ENCODE data around the gene RNF181. TPM values are rescaled to one million over a fixed set of nuclear protein-coding genes. Genes with fewer than 3 reads are reported as not detected.

Gene RNF181
- total and polyA plus RNA-seq, 2 of the 13 experiments (the other 11 are each of a cell fraction or from before 2014, with no cell fraction given): 224 to 578 TPM

- TF ChIP-seq HNF4G (IDR thresholded peaks at IDR 0.05; ENCODE audit: borderline replicate concordance, low read depth, low read length): peak; percentile 47; the same call in 1 of the 2 replicates
- no peak for TF ChIP-seq HNF4G (CRISPR knock-in tag; IDR thresholded peaks at IDR 0.05; ENCODE audit: borderline replicate concordance, low read depth)
- peak; percentile 81 for TF ChIP-seq HDAC1 (CRISPR knock-in tag; IDR thresholded peaks at IDR 0.05)
- peak; percentile 28; the same call in 1 of the 2 replicates for TF ChIP-seq ZNF746 (CRISPR knock-in tag; IDR thresholded peaks at IDR 0.05)
- no peak for TF ChIP-seq ZNF615 (CRISPR knock-in tag; IDR thresholded peaks at IDR 0.05; ENCODE audit: borderline replicate concordance)
- no peak; the same call in 1 of the 2 replicates for TF ChIP-seq ZBTB21 (CRISPR knock-in tag; IDR thresholded peaks at IDR 0.05)
- 0 out of 2 replicates have a peak, but pooled peaks have one; percentile 61 for TF ChIP-seq ZFP41 (CRISPR knock-in tag; IDR thresholded peaks at IDR 0.05; ENCODE audit: borderline replicate concordance)
- peak; percentile 38; the same call in 1 of the 2 replicates for TF ChIP-seq SOX5 (CRISPR knock-in tag; IDR thresholded peaks at IDR 0.05; ENCODE audit: borderline replicate concordance)
- no peak for TF ChIP-seq ZNF644 (CRISPR knock-in tag; IDR thresholded peaks at IDR 0.05; ENCODE audit: low read depth)
- TF ChIP-seq, protein P1, sequence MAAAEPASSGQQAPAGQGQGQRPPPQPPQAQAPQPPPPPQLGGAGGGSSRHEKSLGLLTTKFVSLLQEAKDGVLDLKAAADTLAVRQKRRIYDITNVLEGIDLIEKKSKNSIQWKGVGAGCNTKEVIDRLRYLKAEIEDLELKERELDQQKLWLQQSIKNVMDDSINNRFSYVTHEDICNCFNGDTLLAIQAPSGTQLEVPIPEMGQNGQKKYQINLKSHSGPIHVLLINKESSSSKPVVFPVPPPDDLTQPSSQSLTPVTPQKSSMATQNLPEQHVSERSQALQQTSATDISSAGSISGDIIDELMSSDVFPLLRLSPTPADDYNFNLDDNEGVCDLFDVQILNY (CRISPR knock-in tag; conservative IDR thresholded peaks at IDR 0.05): peak; percentile 19; the same call in 1 of the 2 replicates
- TF ChIP-seq ZNF34 (CRISPR knock-in tag; IDR thresholded peaks at IDR 0.05; ENCODE audit: borderline replicate concordance): peak; percentile 50
- TF ChIP-seq ZXDC (CRISPR knock-in tag; IDR thresholded peaks at IDR 0.05): peak; percentile 91
- no peak; the same call in none of the 2 replicates for TF ChIP-seq MXD1 (CRISPR knock-in tag; IDR thresholded peaks at IDR 0.05)
- peak; percentile 90 for TF ChIP-seq ZNF670 (CRISPR knock-in tag; IDR thresholded peaks at IDR 0.05; ENCODE audit: borderline replicate concordance)
- TF ChIP-seq HNRNPUL1 (IDR thresholded peaks at IDR 0.05; ENCODE audit: low read depth, low read length): no peak
- no peak; the same call in 1 of the 2 replicates for TF ChIP-seq ZNF678 (CRISPR knock-in tag; IDR thresholded peaks at IDR 0.05)
- TF ChIP-seq ELF3 (CRISPR knock-in tag; IDR thresholded peaks at IDR 0.05): peak; percentile 72
- TF ChIP-seq MBNL3 (CRISPR knock-in tag; conservative IDR thresholded peaks at IDR 0.05): no peak
- peak; percentile 83; the same call in 1 of the 2 replicates for TF ChIP-seq SP4 (CRISPR knock-in tag; IDR thresholded peaks at IDR 0.05)
- TF ChIP-seq EEA1 (CRISPR knock-in tag; IDR thresholded peaks at IDR 0.05; ENCODE audit: borderline replicate concordance): peak; percentile 55; the same call in 1 of the 2 replicates
- peak; percentile 81; the same call in 1 of the 2 replicates for TF ChIP-seq ZFP1 (CRISPR knock-in tag; IDR thresholded peaks at IDR 0.05)
- TF ChIP-seq, protein P2, sequence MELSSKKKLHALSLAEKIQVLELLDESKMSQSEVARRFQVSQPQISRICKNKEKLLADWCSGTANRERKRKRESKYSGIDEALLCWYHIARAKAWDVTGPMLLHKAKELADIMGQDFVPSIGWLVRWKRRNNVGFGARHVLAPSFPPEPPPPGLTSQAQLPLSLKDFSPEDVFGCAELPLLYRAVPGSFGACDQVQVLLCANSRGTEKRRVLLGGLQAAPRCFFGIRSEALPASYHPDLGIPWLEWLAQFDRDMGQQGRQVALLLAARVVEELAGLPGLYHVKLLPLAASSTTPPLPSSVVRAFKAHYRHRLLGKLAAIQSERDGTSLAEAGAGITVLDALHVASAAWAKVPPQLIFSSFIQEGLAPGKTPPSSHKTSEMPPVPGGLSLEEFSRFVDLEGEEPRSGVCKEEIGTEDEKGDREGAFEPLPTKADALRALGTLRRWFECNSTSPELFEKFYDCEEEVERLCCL (CRISPR knock-in tag; IDR thresholded peaks at IDR 0.05; ENCODE audit: borderline replicate concordance): no peak
- TF ChIP-seq MYPOP (CRISPR knock-in tag; IDR thresholded peaks at IDR 0.05): peak; percentile 58; the same call in 1 of the 2 replicates
Measured at GRCh38 chr2:85611705-85612587, 16.4 kb downstream of the RNF181 start, which contains the start of gene C2orf68 (continued).
